HCT116 (cell line): ENCODE data around the gene NOC2L. TPM values are rescaled to one million over a fixed set of nuclear protein-coding genes. Genes with fewer than 3 reads are reported as not detected.

Source experiments
- ATAC-seq: fragments of 200-7000 bp; cut with Tn5 transposase; 2 replicates; pipeline ENCODE4 v1.9.1; 2020; ENCODE audit warnings: mild to moderate bottlenecking, moderate library complexity
- BruUV-seq: library from RNA; stranded (reverse); fragments of 400-500 nt; replicated peaks from 2 replicates; lab custom pipeline; 2021; lab: Mats Ljungman, UMichigan
- CTCF ChIA-PET: fragments of 300-600 bp; sonication (Branson Sonifier 250); formaldehyde crosslinking; loops from one replicate; lab custom pipeline; 2021; ENCODE audit warnings: antibody characterized with exemption; lab: Charles Lee
- POLR2A ChIA-PET: fragments of 300-600, 350-600 bp; sonication (Branson Sonifier 250); formaldehyde crosslinking; loops from one replicate; lab custom pipeline; 2021; ENCODE audit warnings: antibody characterized with exemption; lab: Charles Lee
- RAD21 ChIA-PET, 2 experiments: fragments of 300-600 bp; sonication (Branson Sonifier 250); formaldehyde crosslinking; loops; one replicate each; lab custom pipeline; 2023; ENCODE audit warnings: low total read pairs in 2 of 2; ENCODE audit not compliant: uncharacterized antibody in 2 of 2, unreplicated experiment in 2 of 2, low non-redundant PET in 1 of 2; lab: Charles Lee
- DNase-seq: peaks from one replicate; pipeline ENCODE4 v3.0.0-alpha.2; 2010; ENCODE audit warnings: low read depth, low spot score
- H2AFZ ChIP-seq: fragments of 200-600 bp; shearing (Covaris generic), sonication (generic); 2 replicates; pipeline ENCODE4 v1.6.1; 2017; ENCODE audit warnings: low read depth, mixed run types, mixed read lengths, antibody characterized with exemption, low read length; ENCODE audit not compliant: poor library complexity, severe bottlenecking
- H3K27ac ChIP-seq: 2 replicates; pipeline ENCODE4 v1.5.1; 2012; ENCODE audit warnings: low read depth, low read length
- H3K27me3 ChIP-seq: fragments of 200-600 bp; sonication (generic); 2 replicates; pipeline ENCODE4 v1.6.1; 2016; ENCODE audit warnings: mixed run types, low read length, mixed read lengths; ENCODE audit not compliant: insufficient read depth
- H3K36me3 ChIP-seq, 2 experiments: fragments of 200-500 bp in 1 of 2; fragments of 200-600 bp in 1 of 2; sonication (Bioruptor generic) in 1 of 2; sonication (generic) in 1 of 2; 2 replicates each; pipeline versions ENCODE4 v1.5.1 to v1.6.1; 2014 to 2016; ENCODE audit warnings: low read length in 2 of 2, inconsistent platforms in 1 of 2, mixed read lengths in 1 of 2, mixed run types in 1 of 2; ENCODE audit not compliant: insufficient read depth in 2 of 2, control insufficient read depth in 1 of 2
- H3K4me1 ChIP-seq, 2 experiments: fragments of 200-600 bp in 1 of 2; sonication (generic) in 1 of 2; 2 replicates each; pipeline versions ENCODE4 v1.5.1 to v1.6.1; 2012 to 2017; ENCODE audit warnings: low read length in 2 of 2, inconsistent platforms in 1 of 2, mild to moderate bottlenecking in 1 of 2, mixed read lengths in 1 of 2, mixed run types in 1 of 2, moderate library complexity in 1 of 2; ENCODE audit not compliant: insufficient read depth in 2 of 2, control insufficient read depth in 1 of 2
- H3K4me2 ChIP-seq: fragments of 200-600 bp; sonication (generic); 2 replicates; pipeline ENCODE4 v1.6.1; 2017; ENCODE audit warnings: mixed run types, low read length, mixed read lengths
- H3K4me3 ChIP-seq, 2 experiments: fragments of 200-600 bp in 1 of 2; sonication (generic) in 1 of 2; replicated peaks in 1 of 2; 2 replicates each; pipeline ENCODE4 v1.5.1; 2011 to 2016; ENCODE audit warnings: low read length in 2 of 2, control low read depth in 1 of 2, low read depth in 1 of 2, mild to moderate bottlenecking in 1 of 2, mixed read lengths in 1 of 2, mixed run types in 1 of 2
- H3K79me2 ChIP-seq: fragments of 200-600 bp; sonication (generic); 2 replicates; pipeline ENCODE4 v1.6.1; 2017; ENCODE audit warnings: mild to moderate bottlenecking, mixed run types, low read length, moderate library complexity, mixed read lengths; ENCODE audit not compliant: insufficient read depth
- H3K9ac ChIP-seq: fragments of 200-600 bp; sonication (generic); 2 replicates; pipeline ENCODE4 v1.6.1; 2016; ENCODE audit warnings: low read length, mixed read lengths
- H3K9me2 ChIP-seq: fragments of 200-600 bp; sonication (generic), shearing (Covaris generic); 2 replicates; pipeline ENCODE4 v1.6.1; 2017; ENCODE audit warnings: mixed run types, mild to moderate bottlenecking, moderate library complexity; ENCODE audit not compliant: insufficient read depth
- H3K9me3 ChIP-seq, 2 experiments: fragments of 200-500 bp in 1 of 2; fragments of 200-600 bp in 1 of 2; sonication (Bioruptor generic) in 1 of 2; sonication (generic) in 1 of 2; 2 replicates each; pipeline ENCODE4 v1.6.1; 2014 to 2017; ENCODE audit warnings: low read length in 2 of 2, mixed read lengths in 2 of 2, inconsistent platforms in 1 of 2, low read depth in 1 of 2, mild to moderate bottlenecking in 1 of 2, mixed run types in 1 of 2, moderate library complexity in 1 of 2; ENCODE audit not compliant: control insufficient read depth in 1 of 2, insufficient read depth in 1 of 2
- H4K20me1 ChIP-seq: fragments of 200-600 bp; sonication (generic), shearing (Covaris generic); 2 replicates; pipeline ENCODE4 v1.6.1; 2017; ENCODE audit warnings: mixed run types, mild to moderate bottlenecking, moderate library complexity; ENCODE audit not compliant: insufficient read depth
- ELF1 ChIP-seq: IDR thresholded peaks from 2 replicates; pipeline ENCODE4 v1.6.1; 2012; ENCODE audit warnings: low read depth, borderline replicate concordance
- FOSL1 ChIP-seq: IDR thresholded peaks from 2 replicates; pipeline ENCODE4 v1.6.1; 2012; ENCODE audit warnings: low read depth
- POLR2AphosphoS5 ChIP-seq: IDR thresholded peaks from 2 replicates; pipeline ENCODE4 v1.6.1; 2011; ENCODE audit warnings: mild to moderate bottlenecking, low read depth, low read length, moderate library complexity
- SIN3A ChIP-seq: IDR thresholded peaks from 2 replicates; pipeline ENCODE4 v1.6.1; 2012; ENCODE audit warnings: low read depth
- SP1 ChIP-seq: IDR thresholded peaks from 2 replicates; pipeline ENCODE4 v1.6.1; 2012; ENCODE audit warnings: low read depth
- YY1 ChIP-seq: IDR thresholded peaks from 2 replicates; pipeline ENCODE4 v1.6.1; 2011; ENCODE audit warnings: low read length, low read depth, moderate library complexity, mild to moderate bottlenecking; ENCODE audit not compliant: insufficient replicate concordance; ENCODE audit errors: extremely low read depth
- intact Hi-C: fragments of 100-400 bp; cut with micrococcal nuclease; formaldehyde crosslinking; loops from 2 replicates; pipeline ENCODE4 v1.10.0; 2022
- total RNA-seq: library from RNA; stranded (reverse); gene quantifications from one replicate; pipeline ENCODE4 v1.2.1, GENCODE V29; 2021; ENCODE audit not compliant: unreplicated experiment
- TF ChIP-seq, protein P1 (sequence below): IDR thresholded peaks from 2 replicates; pipeline ENCODE4 v1.6.1; 2012
- TF ChIP-seq, protein P2 (sequence below): IDR thresholded peaks from 2 replicates; pipeline ENCODE4 v1.6.1; 2012; ENCODE audit warnings: low read depth

Gene NOC2L
- total RNA-seq, 1 experiment from 2014 or later: 260 TPM

DNA sequence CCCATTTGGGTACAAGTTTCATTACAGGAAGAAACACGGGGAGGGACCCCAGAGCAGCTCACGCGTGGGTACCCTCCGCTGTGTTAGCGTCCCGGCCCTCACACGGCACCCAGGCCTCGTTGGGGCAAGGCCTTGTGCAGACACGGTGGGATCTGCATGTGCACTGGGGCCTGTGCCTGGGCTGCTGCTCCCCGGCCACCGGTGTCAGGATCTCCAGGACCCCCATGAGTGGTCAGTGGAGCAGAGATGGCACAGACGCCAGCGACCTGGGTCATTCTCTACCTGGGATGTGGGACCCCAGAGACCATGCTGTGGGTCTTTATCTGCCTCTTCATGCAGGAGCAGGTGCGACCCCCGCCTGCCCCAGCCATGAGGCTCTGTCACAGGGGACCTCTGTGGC is 40.7 kb downstream of the NOC2L start:
- Histone ChIP-seq H3K27me3 (peaks cover 40% of the 10 kb centered on the region; the same call in 1 of the 2 replicates), H3K79me2 (no peaks in the 10 kb centered on the region), H3K27ac (no peak overlapping the region), H3K4me1 (peaks cover 28 to 29% of the 10 kb centered on the region in 2 experiments), H4K20me1 (no peaks in the 10 kb centered on the region), H3K4me2 (no peak overlapping the region)
- intact Hi-C loops: no loop called here
- CTCF ChIA-PET: no interaction called here
- POLR2A ChIA-PET: no interaction called here
- TF ChIP-seq, protein P1, sequence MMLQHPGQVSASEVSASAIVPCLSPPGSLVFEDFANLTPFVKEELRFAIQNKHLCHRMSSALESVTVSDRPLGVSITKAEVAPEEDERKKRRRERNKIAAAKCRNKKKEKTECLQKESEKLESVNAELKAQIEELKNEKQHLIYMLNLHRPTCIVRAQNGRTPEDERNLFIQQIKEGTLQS: no peak
- TF ChIP-seq, protein P2, sequence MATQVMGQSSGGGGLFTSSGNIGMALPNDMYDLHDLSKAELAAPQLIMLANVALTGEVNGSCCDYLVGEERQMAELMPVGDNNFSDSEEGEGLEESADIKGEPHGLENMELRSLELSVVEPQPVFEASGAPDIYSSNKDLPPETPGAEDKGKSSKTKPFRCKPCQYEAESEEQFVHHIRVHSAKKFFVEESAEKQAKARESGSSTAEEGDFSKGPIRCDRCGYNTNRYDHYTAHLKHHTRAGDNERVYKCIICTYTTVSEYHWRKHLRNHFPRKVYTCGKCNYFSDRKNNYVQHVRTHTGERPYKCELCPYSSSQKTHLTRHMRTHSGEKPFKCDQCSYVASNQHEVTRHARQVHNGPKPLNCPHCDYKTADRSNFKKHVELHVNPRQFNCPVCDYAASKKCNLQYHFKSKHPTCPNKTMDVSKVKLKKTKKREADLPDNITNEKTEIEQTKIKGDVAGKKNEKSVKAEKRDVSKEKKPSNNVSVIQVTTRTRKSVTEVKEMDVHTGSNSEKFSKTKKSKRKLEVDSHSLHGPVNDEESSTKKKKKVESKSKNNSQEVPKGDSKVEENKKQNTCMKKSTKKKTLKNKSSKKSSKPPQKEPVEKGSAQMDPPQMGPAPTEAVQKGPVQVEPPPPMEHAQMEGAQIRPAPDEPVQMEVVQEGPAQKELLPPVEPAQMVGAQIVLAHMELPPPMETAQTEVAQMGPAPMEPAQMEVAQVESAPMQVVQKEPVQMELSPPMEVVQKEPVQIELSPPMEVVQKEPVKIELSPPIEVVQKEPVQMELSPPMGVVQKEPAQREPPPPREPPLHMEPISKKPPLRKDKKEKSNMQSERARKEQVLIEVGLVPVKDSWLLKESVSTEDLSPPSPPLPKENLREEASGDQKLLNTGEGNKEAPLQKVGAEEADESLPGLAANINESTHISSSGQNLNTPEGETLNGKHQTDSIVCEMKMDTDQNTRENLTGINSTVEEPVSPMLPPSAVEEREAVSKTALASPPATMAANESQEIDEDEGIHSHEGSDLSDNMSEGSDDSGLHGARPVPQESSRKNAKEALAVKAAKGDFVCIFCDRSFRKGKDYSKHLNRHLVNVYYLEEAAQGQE: no peak
- TF ChIP-seq ELF1 (no peak), YY1 (no peak), SP1 (no peak), POLR2AphosphoS5 (no peak), SIN3A (no peak), FOSL1 (no peak)
- TF ChIP-seq, all 23 proteins: peak for 0
- Histone ChIP-seq H3K36me3 (no peaks in the 10 kb centered on the region), H2AFZ (no peak overlapping the region), H3K9me2 (no peaks in the 10 kb centered on the region), H3K9ac (no peak overlapping the region), H3K9me3 (no peaks in the 10 kb centered on the region), H3K4me3 (no peak overlapping the region)
- BruUV-seq: no TSS peak
- no peak for DNase-seq
- ATAC-seq: no peak
- RAD21 ChIA-PET: no interaction called here
